ENCODE measurements around the gene KIAA0930.

- TF ChIP-seq CTCF (IDR thresholded peaks at IDR 0.05; ENCODE audit: borderline replicate concordance, extremely low read depth, low read length, poor library complexity, severe bottlenecking) (no peak), EZH2 (IDR thresholded peaks at IDR 0.05; ENCODE audit: borderline replicate concordance, low read depth, low read length, severe bottlenecking) (no peak)
Observed at GRCh38 chr22:45196308-45196707, 44.4 kb downstream of the KIAA0930 start.

All from DND-41 (cell line).